MM.1S (cell line): ENCODE results near the gene LYRM9.
"Not testable (repeated sequence)": the region's sequence is repeated elsewhere in the genome, so short reads cannot be mapped to it uniquely, and the experiment has no call there.

Source experiments
- DNase-seq: peaks from one replicate; pipeline ENCODE4 v3.0.0-alpha.2; 2015
- H2AFZ ChIP-seq: fragments of 300-600 bp; sonication (generic); 2 replicates; pipeline ENCODE4 v1.6.0; 2016; ENCODE audit warnings: antibody characterized with exemption, low read length
- H3F3A ChIP-seq: fragments of 300-600 bp; sonication (generic); 2 replicates; pipeline ENCODE4 v1.6.1; 2016; ENCODE audit warnings: mild to moderate bottlenecking, antibody characterized with exemption, low read length, moderate library complexity, mixed read lengths; ENCODE audit not compliant: insufficient read depth
- H3K27ac ChIP-seq: fragments of 300-600 bp; sonication (generic); 2 replicates; pipeline ENCODE4 v1.5.1; 2016; ENCODE audit warnings: mild to moderate bottlenecking, low read length
- H3K27me3 ChIP-seq: fragments of 300-600 bp; sonication (generic); replicated peaks from 2 replicates; pipeline ENCODE4 v1.6.0; 2016; ENCODE audit warnings: low read length; ENCODE audit not compliant: insufficient read depth
- H3K36me3 ChIP-seq: fragments of 300-600 bp; sonication (generic); replicated peaks from 2 replicates; pipeline ENCODE4 v1.6.1; 2016; ENCODE audit warnings: mild to moderate bottlenecking, low read length, mixed read lengths; ENCODE audit not compliant: insufficient read depth
- H3K4me1 ChIP-seq: fragments of 300-600 bp; sonication (generic); 2 replicates; pipeline ENCODE4 v1.6.1; 2016; ENCODE audit warnings: low read length, mixed read lengths
- H3K4me2 ChIP-seq: fragments of 300-600 bp; sonication (generic); 2 replicates; pipeline ENCODE4 v1.6.0; 2016; ENCODE audit warnings: low read depth, low read length
- H3K4me3 ChIP-seq: fragments of 300-600 bp; sonication (generic); 2 replicates; pipeline ENCODE4 v1.5.1; 2016; ENCODE audit warnings: low read length, mixed read lengths
- H3K79me2 ChIP-seq: fragments of 300-600 bp; sonication (generic); 2 replicates; pipeline ENCODE4 v1.6.1; 2016; ENCODE audit warnings: mixed run types, low read length, mixed read lengths
- H3K9ac ChIP-seq: fragments of 300-600 bp; sonication (generic); 2 replicates; pipeline ENCODE4 v1.6.1; 2016; ENCODE audit warnings: low read length, mixed read lengths
- H3K9me2 ChIP-seq: fragments of 300-600 bp; sonication (generic); replicated peaks from 2 replicates; pipeline ENCODE4 v1.6.1; 2016; ENCODE audit warnings: mild to moderate bottlenecking, low read length, mixed read lengths; ENCODE audit not compliant: insufficient read depth
- H3K9me3 ChIP-seq: fragments of 300-600 bp; sonication (generic); replicated peaks from 2 replicates; pipeline ENCODE4 v1.6.1; 2016; ENCODE audit warnings: mild to moderate bottlenecking, low read length, mixed read lengths; ENCODE audit not compliant: insufficient read depth
- H4K20me1 ChIP-seq: fragments of 300-600 bp; sonication (generic); 2 replicates; pipeline ENCODE4 v1.6.1; 2016; ENCODE audit warnings: mild to moderate bottlenecking, low read length, moderate library complexity, mixed read lengths; ENCODE audit not compliant: insufficient read depth
- CTCF ChIP-seq: fragments of 300-600 bp; sonication (generic); IDR thresholded peaks from 2 replicates; pipeline ENCODE4 v1.5.1; 2016; ENCODE audit warnings: antibody characterized with exemption, low read length, mixed read lengths
- EZH2 ChIP-seq: fragments of 300-600 bp; sonication (generic); optimal IDR thresholded peaks from 2 replicates; pipeline ENCODE3; 2017; ENCODE audit warnings: low read depth, mild to moderate bottlenecking, antibody characterized with exemption, low read length, mixed read lengths
- EZH2phosphoT487 ChIP-seq: fragments of 300-600 bp; sonication (generic); IDR thresholded peaks from 2 replicates; pipeline ENCODE4 v1.6.1; 2018; ENCODE audit warnings: antibody characterized with exemption, low read length

LYRM9 gene

GRCh38 chr17:27912964-27913363 is 19.8 kb upstream of the LYRM9 start:
- Histone ChIP-seq H3K36me3 (no peaks in the 10 kb centered on the region), H3K9ac (no peak overlapping the region), H3F3A (no peaks in the 10 kb centered on the region), H4K20me1 (no peaks in the 10 kb centered on the region), H3K9me2 (no peaks in the 10 kb centered on the region), H3K4me3 (no peak overlapping the region), H3K79me2 (no peaks in the 10 kb centered on the region), H2AFZ (no peak overlapping the region), H3K27ac (no peak overlapping the region), H3K4me1 (no peaks in the 10 kb centered on the region), H3K4me2 (no peak overlapping the region), H3K9me3 (no peaks in the 10 kb centered on the region), H3K27me3 (no peaks in the 10 kb centered on the region)
- no peak for TF ChIP-seq CTCF
- TF ChIP-seq EZH2phosphoT487: no peak
- TF ChIP-seq EZH2: no peak
- DNase-seq: no peak

- H3F3A ChIP-seq, DNase-seq, H3K79me2 ChIP-seq, H3K4me2 ChIP-seq, H3K27me3 ChIP-seq, H3K9me2 ChIP-seq, H3K4me1 ChIP-seq, H2AFZ ChIP-seq, H4K20me1 ChIP-seq, H3K9ac ChIP-seq, H3K27ac ChIP-seq, H3K4me3 ChIP-seq, H3K9me3 ChIP-seq, H3K36me3 ChIP-seq: not testable (repeated sequence)
Measured at GRCh38 chr17:27912299-27912698, 19.1 kb upstream of the LYRM9 start.

- Histone ChIP-seq H3K4me2 (no peak overlapping the region), H3K36me3 (no peaks in the 10 kb centered on the region), H3K79me2 (no peaks in the 10 kb centered on the region), H3K4me1 (no peaks in the 10 kb centered on the region), H3K9me2 (no peaks in the 10 kb centered on the region), H3F3A (no peaks in the 10 kb centered on the region), H3K4me3 (no peak overlapping the region), H3K27me3 (no peaks in the 10 kb centered on the region), H2AFZ (no peak overlapping the region), H3K9ac (no peak overlapping the region), H3K9me3 (no peaks in the 10 kb centered on the region), H4K20me1 (no peaks in the 10 kb centered on the region), H3K27ac (no peak overlapping the region)
- TF ChIP-seq EZH2 (no peak), CTCF (no peak), EZH2phosphoT487 (no peak)
- DNase-seq: no peak
Measured at GRCh38 chr17:27907976-27908558, 14.9 kb upstream of the LYRM9 start.

- H2AFZ ChIP-seq: no peak overlapping the region
- H3K36me3 ChIP-seq: no peaks in the 10 kb centered on the region
- no peaks in the 10 kb centered on the region for H3K9me3 ChIP-seq
- H3F3A ChIP-seq: no peaks in the 10 kb centered on the region
- no peaks in the 10 kb centered on the region for H3K9me2 ChIP-seq
- no peak for TF ChIP-seq EZH2phosphoT487
- TF ChIP-seq CTCF: no peak
- no peak for TF ChIP-seq EZH2
- H3K27me3 ChIP-seq: no peaks in the 10 kb centered on the region
- no peak overlapping the region for H3K4me2 ChIP-seq
- H3K4me3 ChIP-seq: no peak overlapping the region
- H3K27ac ChIP-seq: no peak overlapping the region
- no peak for DNase-seq
- H3K9ac ChIP-seq: no peak overlapping the region
- H4K20me1 ChIP-seq: no peaks in the 10 kb centered on the region
- no peaks in the 10 kb centered on the region for H3K79me2 ChIP-seq
- no peaks in the 10 kb centered on the region for H3K4me1 ChIP-seq
Measured at GRCh38 chr17:27906623-27907022, 13.5 kb upstream of the LYRM9 start.
